IPS-18c (cell line): ENCODE data around the gene GNB1.
"Not testable (repeated sequence)": the region's sequence is repeated elsewhere in the genome, so short reads cannot be mapped to it uniquely, and the experiment has no call there.

Experiments
- H3K4me3 ChIP-seq: 2 replicates; pipeline ENCODE4 v1.7.0; 2013; ENCODE audit warnings: low read depth, mild to moderate bottlenecking, low read length, moderate library complexity; ENCODE audit not compliant: insufficient read depth
- H3K9me3 ChIP-seq: one replicate; pipeline ENCODE4 v1.6.1; 2013; ENCODE audit warnings: mild to moderate bottlenecking, low read length, moderate library complexity; ENCODE audit not compliant: control insufficient read depth, insufficient read depth

The GNB1 gene

GRCh38 chr1:1890506-1891348 lies at the start of gene GNB1:
Gene GNB1 (minus strand): TSS chr1:1891087. CDS start chr1:1825453, 65,634 bp downstream.
- peaks cover 2% of the 10 kb centered on the region for H3K9me3 ChIP-seq

GRCh38 chr1:1940123-1940425 lies 49.2 kb upstream of the GNB1 start:
- H3K9me3 ChIP-seq = no peaks in the 10 kb centered on the region
- H3K4me3 ChIP-seq = no peak overlapping the region

More at GRCh38 chr1:1890506-1891348, at the start of gene GNB1:
- peak within 1 kb of the TSS; percentile 84 for H3K4me3 ChIP-seq

GRCh38 chr1:1939296-1940122 lies 48.6 kb upstream of the GNB1 start:
- Histone ChIP-seq H3K9me3 (no peaks in the 10 kb centered on the region), H3K4me3 (no peak overlapping the region)

GRCh38 chr1:1938613-1939295 lies 47.9 kb upstream of the GNB1 start:
- no peak overlapping the region for H3K4me3 ChIP-seq

GRCh38 chr1:1938276-1938573 lies 47.3 kb upstream of the GNB1 start:
- Histone ChIP-seq H3K4me3 (no peak overlapping the region), H3K9me3 (no peaks in the 10 kb centered on the region)

More at GRCh38 chr1:1938613-1939295, 47.9 kb upstream of the GNB1 start:
- H3K9me3 ChIP-seq = no peaks in the 10 kb centered on the region

GRCh38 chr1:1937549-1938275 lies 46.8 kb upstream of the GNB1 start:
- Histone ChIP-seq H3K4me3 (no peak overlapping the region), H3K9me3 (no peaks in the 10 kb centered on the region)

GRCh38 chr1:1937061-1937460 lies 46.2 kb upstream of the GNB1 start:
- Histone ChIP-seq H3K9me3 (no peaks in the 10 kb centered on the region), H3K4me3 (no peak overlapping the region)

GRCh38 chr1:1934848-1935247 lies 44.0 kb upstream of the GNB1 start:
- not testable (repeated sequence) for H3K9me3 ChIP-seq, H3K4me3 ChIP-seq

GRCh38 chr1:1929639-1930545 lies 39.0 kb upstream of the GNB1 start:
- Histone ChIP-seq H3K9me3 (peaks cover 8% of the 10 kb centered on the region), H3K4me3 (no peak overlapping the region)

GRCh38 chr1:1929102-1929638 lies 38.3 kb upstream of the GNB1 start:
- Histone ChIP-seq H3K9me3 (peaks cover 8% of the 10 kb centered on the region), H3K4me3 (no peak overlapping the region)

GRCh38 chr1:1928231-1929101 lies 37.6 kb upstream of the GNB1 start:
- no peak overlapping the region for H3K4me3 ChIP-seq
- peaks cover 8% of the 10 kb centered on the region for H3K9me3 ChIP-seq

- peaks cover 8% of the 10 kb centered on the region for H3K9me3 ChIP-seq
- no peak overlapping the region for H3K4me3 ChIP-seq
Measured at GRCh38 chr1:1927751-1928150, 36.9 kb upstream of the GNB1 start.

GRCh38 chr1:1926886-1927660 lies 36.2 kb upstream of the GNB1 start:
- Histone ChIP-seq H3K4me3 (no peak overlapping the region), H3K9me3 (peaks cover 8% of the 10 kb centered on the region)

- no peak overlapping the region for H3K4me3 ChIP-seq
Measured at GRCh38 chr1:1926346-1926811, 35.5 kb upstream of the GNB1 start.

More at GRCh38 chr1:1926346-1926811, 35.5 kb upstream of the GNB1 start:
- peaks cover 8% of the 10 kb centered on the region for H3K9me3 ChIP-seq
